ENCODE measurements around the gene CDK18. TPM values are rescaled to one million over a fixed set of nuclear protein-coding genes. Genes with fewer than 3 reads are reported as not detected.

Gene CDK18
- total and polyA plus RNA-seq, 2 experiments from 2014 or later: not detected

GRCh38 chr1:205571747-205572146, 67.3 kb downstream of the CDK18 start:
- Histone ChIP-seq H3K4me3 (no peak overlapping the region), H3K27me3 (replicated peaks; ENCODE audit: insufficient read depth) (peaks cover 86% of the 10 kb centered on the region), H3K9me2 (ENCODE audit: insufficient read depth) (no peaks in the 10 kb centered on the region), H4K20me1 (ENCODE audit: insufficient read depth) (no peaks in the 10 kb centered on the region), H3K36me3 (ENCODE audit: low read depth) (no peaks in the 10 kb centered on the region), H3K79me2 (ENCODE audit: insufficient read depth) (no peaks in the 10 kb centered on the region), H3F3A (ENCODE audit: insufficient read depth) (no peaks in the 10 kb centered on the region), H3K4me2 (ENCODE audit: unreplicated experiment) (no peak overlapping the region), H3K9me3 (ENCODE audit: low read depth) (no peaks in the 10 kb centered on the region), H2AFZ (no peak overlapping the region), H3K4me1 (ENCODE audit: insufficient read depth) (no peaks in the 10 kb centered on the region), H3K9ac (no peak overlapping the region), H3K27ac (no peak overlapping the region)
- in situ Hi-C loops (cut with MboI): no loop called here
- DNase-seq: no peak
- no peak for TF ChIP-seq EZH2phosphoT487 (IDR thresholded peaks at IDR 0.05; ENCODE audit: insufficient read depth, low read depth)
- 50 to 56% methylated on average over 4 of the region's 4 CpGs for WGBS, 2 experiments (ENCODE audit: low coverage in 1 of 2, low lambda C conversion rate in 2 of 2, missing lambda C conversion rate in 2 of 2)

- H3K4me2 ChIP-seq (ENCODE audit: unreplicated experiment): no peak overlapping the region
- no peaks in the 10 kb centered on the region for H4K20me1 ChIP-seq (ENCODE audit: insufficient read depth)
- no peaks in the 10 kb centered on the region for H3F3A ChIP-seq (ENCODE audit: insufficient read depth)
- TF ChIP-seq EZH2 (IDR thresholded peaks at IDR 0.05; ENCODE audit: insufficient read depth, poor library complexity, severe bottlenecking): no peak
- TF ChIP-seq EZH2phosphoT487 (IDR thresholded peaks at IDR 0.05; ENCODE audit: insufficient read depth, low read depth): no peak
- DNase-seq: no peak
- H3K9ac ChIP-seq: no peak overlapping the region
- H3K9me3 ChIP-seq (ENCODE audit: low read depth): no peaks in the 10 kb centered on the region
- H2AFZ ChIP-seq: no peak overlapping the region
- no peak overlapping the region for H3K27ac ChIP-seq
- H3K9me2 ChIP-seq (ENCODE audit: insufficient read depth): no peaks in the 10 kb centered on the region
- in situ Hi-C loops (cut with MboI): no loop called here
- H3K4me3 ChIP-seq: no peak overlapping the region
- no peaks in the 10 kb centered on the region for H3K4me1 ChIP-seq (ENCODE audit: insufficient read depth)
- 36 to 38% methylated on average over 1 of the region's 1 CpG for WGBS, 2 experiments (ENCODE audit: low coverage in 1 of 2, low lambda C conversion rate in 2 of 2, missing lambda C conversion rate in 2 of 2)
- H3K27me3 ChIP-seq (replicated peaks; ENCODE audit: insufficient read depth): peaks cover 86% of the 10 kb centered on the region
- H3K79me2 ChIP-seq (ENCODE audit: insufficient read depth): no peaks in the 10 kb centered on the region
- no peaks in the 10 kb centered on the region for H3K36me3 ChIP-seq (ENCODE audit: low read depth)
Measured at GRCh38 chr1:205572421-205572820, 68.0 kb downstream of the CDK18 start.

- WGBS, 2 experiments (ENCODE audit: low coverage in 1 of 2, low lambda C conversion rate in 2 of 2, missing lambda C conversion rate in 2 of 2): 40 to 50% methylated on average over 1 of the region's 1 CpG
- Histone ChIP-seq H3K79me2 (ENCODE audit: insufficient read depth) (no peaks in the 10 kb centered on the region), H3K9me3 (ENCODE audit: low read depth) (no peaks in the 10 kb centered on the region), H4K20me1 (ENCODE audit: insufficient read depth) (no peaks in the 10 kb centered on the region), H3K4me1 (ENCODE audit: insufficient read depth) (no peaks in the 10 kb centered on the region), H3K9ac (no peak overlapping the region), H3K27me3 (replicated peaks; ENCODE audit: insufficient read depth) (peaks cover 79% of the 10 kb centered on the region), H3K4me3 (no peak overlapping the region), H2AFZ (no peak overlapping the region), H3K9me2 (ENCODE audit: insufficient read depth) (no peaks in the 10 kb centered on the region), H3K27ac (no peak overlapping the region), H3F3A (ENCODE audit: insufficient read depth) (no peaks in the 10 kb centered on the region), H3K36me3 (ENCODE audit: low read depth) (no peaks in the 10 kb centered on the region), H3K4me2 (ENCODE audit: unreplicated experiment) (no peak overlapping the region)
- DNase-seq: no peak
- TF ChIP-seq EZH2phosphoT487 (IDR thresholded peaks at IDR 0.05; ENCODE audit: insufficient read depth, low read depth): no peak
- TF ChIP-seq EZH2 (IDR thresholded peaks at IDR 0.05; ENCODE audit: insufficient read depth, poor library complexity, severe bottlenecking): no peak
- in situ Hi-C loops (cut with MboI): no loop called here
Measured at GRCh38 chr1:205575294-205575885, 70.9 kb downstream of the CDK18 start.

GRCh38 chr1:205576011-205576410, 71.5 kb downstream of the CDK18 start:
- Histone ChIP-seq H3K9me2 (ENCODE audit: insufficient read depth) (no peaks in the 10 kb centered on the region), H3K27ac (no peak overlapping the region), H3K4me3 (no peak overlapping the region), H4K20me1 (ENCODE audit: insufficient read depth) (no peaks in the 10 kb centered on the region), H3K79me2 (ENCODE audit: insufficient read depth) (no peaks in the 10 kb centered on the region), H3K27me3 (replicated peaks; ENCODE audit: insufficient read depth) (peaks cover 73% of the 10 kb centered on the region), H3K4me2 (ENCODE audit: unreplicated experiment) (no peak overlapping the region), H3K4me1 (ENCODE audit: insufficient read depth) (no peaks in the 10 kb centered on the region), H3K9me3 (ENCODE audit: low read depth) (no peaks in the 10 kb centered on the region), H2AFZ (no peak overlapping the region), H3K36me3 (ENCODE audit: low read depth) (no peaks in the 10 kb centered on the region), H3F3A (ENCODE audit: insufficient read depth) (no peaks in the 10 kb centered on the region), H3K9ac (no peak overlapping the region)
- TF ChIP-seq EZH2phosphoT487 (IDR thresholded peaks at IDR 0.05; ENCODE audit: insufficient read depth, low read depth): no peak
- no peak for TF ChIP-seq EZH2 (IDR thresholded peaks at IDR 0.05; ENCODE audit: insufficient read depth, poor library complexity, severe bottlenecking)
- WGBS, 2 experiments (ENCODE audit: low coverage in 1 of 2, low lambda C conversion rate in 2 of 2, missing lambda C conversion rate in 2 of 2): 45 to 53% methylated on average over 3 of the region's 3 CpGs
- in situ Hi-C loops (cut with MboI): no loop called here
- DNase-seq: no peak

Data from GM23248 (cell line).